GM18511 (cell line): ENCODE data around the gene MYH6.
"Not testable (repeated sequence)": the region's sequence is repeated elsewhere in the genome, so short reads cannot be mapped to it uniquely, and the experiment has no call there.

Experiments used
- ATAC-seq: cut with Tn5 transposase; IDR thresholded peaks from one replicate; pipeline ENCODE4 v1.9.1; 2021; ENCODE audit warnings: mild to moderate bottlenecking, moderate library complexity; ENCODE audit not compliant: unreplicated experiment

Gene MYH6

DNA sequence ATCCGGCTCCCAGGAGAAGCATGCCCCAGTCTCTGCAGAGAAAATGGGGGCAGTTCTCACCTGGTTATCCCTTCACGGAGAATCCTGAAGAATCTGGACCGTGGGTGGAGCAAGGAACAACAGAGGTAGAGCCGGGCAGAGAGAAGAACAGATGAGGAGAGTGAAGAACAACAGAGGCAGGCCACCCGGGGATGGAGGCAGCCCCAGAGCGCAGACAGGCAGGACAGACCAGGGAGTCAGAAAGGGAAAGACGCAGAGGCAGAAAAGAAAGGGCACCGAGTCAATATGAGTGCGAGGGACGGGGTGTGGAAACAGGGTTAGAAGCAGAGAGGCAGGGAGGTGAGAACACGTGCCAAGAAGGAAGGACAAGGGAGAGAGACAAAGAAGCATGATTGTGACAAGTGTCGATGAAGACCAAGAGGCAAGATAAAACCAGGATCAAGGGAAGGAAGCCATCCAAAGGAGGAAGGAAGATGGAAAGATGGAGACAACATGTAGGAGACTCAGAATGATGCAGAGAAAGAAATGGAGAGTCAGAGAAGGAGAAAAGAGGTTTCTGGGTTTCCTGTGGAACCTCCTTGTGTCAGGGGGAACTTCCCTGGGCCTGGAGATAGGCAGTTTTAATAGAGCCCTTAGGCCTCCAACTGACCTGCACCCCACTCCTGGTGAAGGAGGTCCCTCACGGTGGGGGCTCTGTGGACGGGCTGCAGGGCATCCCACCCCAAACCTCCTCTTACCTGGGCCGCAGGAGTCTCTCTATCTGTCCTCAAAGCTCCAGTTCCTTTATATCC lies at the start of gene MYH6:
TSS of gene MYH6 (minus strand) at position 758 of the 791 bp plus-strand sequence. CDS start 1,050 bp downstream, outside the sequence.
- ATAC-seq = no peak

DNA sequence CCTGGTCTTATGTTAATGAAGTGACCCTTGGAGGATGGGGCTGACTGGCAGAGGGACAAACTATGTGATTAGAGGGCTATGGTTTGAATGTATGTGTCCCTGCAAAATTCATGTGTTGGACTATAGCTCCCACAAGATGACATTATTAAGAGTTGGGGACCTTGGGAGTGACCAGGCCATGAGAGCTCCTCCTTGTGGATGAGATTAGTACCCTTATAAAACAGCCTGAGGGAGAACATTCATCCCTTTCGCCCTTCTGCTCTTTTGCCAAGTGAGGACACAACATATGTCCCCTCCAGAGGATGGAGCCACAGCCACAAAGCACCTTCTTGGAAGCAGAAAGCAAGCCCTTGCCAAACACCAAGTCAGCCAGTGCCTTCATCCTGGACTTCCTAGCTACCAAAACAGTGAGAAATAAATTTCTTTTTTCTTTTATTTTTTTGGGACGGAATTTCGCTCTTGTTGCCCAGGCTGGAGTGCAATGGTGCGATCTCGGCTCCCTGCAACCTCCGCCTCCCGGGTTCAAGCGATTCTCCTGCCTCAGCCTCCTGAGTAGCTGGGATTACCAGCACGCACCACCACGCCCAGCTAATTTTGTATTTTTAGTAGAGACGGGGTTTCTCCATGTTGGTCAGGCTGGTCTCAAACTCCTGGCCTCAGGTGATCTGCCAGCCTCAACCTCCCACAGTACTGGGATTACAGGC lies 49.0 kb upstream of the MYH6 start:
- not testable (repeated sequence) for ATAC-seq

DNA sequence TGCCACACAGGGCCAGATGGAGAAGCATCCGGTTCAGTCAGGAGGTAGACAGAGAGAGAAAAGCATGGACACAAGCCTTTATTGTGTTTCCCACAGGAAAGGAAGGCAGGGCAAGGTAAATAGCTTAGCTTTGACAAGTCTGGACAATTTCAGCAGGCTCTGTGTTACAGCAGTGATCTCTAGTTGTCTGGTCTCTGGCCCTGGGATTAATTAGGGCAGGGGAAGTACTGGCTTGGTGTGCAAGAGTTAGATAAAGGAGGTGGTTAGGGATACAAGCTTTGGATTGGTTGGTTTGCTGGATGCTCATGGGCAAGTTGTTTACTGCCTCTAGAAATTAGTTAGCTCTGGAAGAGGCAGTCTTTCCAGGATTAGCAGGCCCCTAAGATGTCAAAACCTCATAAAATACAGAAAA lies 46.4 kb upstream of the MYH6 start:
- no peak for ATAC-seq

DNA sequence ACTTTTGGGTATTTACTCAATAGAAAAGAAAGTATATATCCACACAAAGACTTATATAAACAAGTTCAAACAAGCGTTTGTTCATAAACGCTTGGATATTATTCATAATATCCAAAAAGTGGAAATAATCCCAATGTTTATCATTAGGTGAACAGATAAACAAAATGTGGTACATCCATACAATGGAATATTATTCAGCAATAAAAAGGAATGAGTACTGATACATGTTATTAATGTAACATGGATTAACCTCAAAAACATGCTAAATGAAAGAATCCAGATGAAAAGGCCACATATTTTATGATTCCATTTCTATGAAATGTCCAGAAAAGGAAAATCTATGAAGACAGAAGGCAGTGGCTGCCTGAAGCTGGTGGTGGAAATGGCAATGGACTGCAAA lies 44.2 kb upstream of the MYH6 start:
- no peak for ATAC-seq

DNA sequence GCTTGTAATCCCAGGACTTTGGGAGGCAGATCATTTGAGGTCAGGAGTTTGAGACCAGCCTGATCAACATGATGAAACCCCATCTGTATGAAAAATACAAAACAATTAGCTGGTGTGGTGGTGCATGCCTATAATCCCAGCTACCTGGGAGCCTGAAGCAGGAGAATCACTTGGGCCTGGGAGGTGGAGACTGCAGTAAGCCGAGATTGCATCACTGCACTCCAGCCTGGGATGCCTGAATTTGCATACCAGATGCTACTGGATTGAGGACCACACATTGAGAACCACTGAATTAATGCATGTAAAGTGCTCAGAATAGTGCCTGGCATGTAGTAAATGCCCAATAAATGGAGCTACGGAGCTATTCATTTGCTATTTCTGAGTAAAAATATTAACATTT lies 42.3 kb upstream of the MYH6 start:
- ATAC-seq = no peak

DNA sequence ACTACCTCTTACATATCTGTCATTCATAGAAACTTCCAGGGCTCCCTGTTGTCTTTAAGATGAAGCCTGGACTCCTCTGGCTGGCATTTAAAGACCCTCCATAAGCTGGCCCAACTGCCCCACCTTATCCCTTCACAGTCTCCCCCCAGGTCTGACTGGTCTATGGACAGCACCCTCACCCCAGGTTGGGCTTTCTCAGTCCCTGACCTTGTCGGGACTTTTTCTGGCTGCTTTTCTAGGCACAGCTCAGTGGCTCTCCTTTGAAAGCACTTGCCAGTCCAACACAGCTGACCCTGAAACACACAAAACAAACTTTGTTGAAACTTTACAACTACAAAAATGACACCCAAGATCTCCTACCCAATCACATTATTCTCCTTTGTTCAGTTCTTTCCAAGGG lies 41.2 kb upstream of the MYH6 start:
- ATAC-seq = no peak

DNA sequence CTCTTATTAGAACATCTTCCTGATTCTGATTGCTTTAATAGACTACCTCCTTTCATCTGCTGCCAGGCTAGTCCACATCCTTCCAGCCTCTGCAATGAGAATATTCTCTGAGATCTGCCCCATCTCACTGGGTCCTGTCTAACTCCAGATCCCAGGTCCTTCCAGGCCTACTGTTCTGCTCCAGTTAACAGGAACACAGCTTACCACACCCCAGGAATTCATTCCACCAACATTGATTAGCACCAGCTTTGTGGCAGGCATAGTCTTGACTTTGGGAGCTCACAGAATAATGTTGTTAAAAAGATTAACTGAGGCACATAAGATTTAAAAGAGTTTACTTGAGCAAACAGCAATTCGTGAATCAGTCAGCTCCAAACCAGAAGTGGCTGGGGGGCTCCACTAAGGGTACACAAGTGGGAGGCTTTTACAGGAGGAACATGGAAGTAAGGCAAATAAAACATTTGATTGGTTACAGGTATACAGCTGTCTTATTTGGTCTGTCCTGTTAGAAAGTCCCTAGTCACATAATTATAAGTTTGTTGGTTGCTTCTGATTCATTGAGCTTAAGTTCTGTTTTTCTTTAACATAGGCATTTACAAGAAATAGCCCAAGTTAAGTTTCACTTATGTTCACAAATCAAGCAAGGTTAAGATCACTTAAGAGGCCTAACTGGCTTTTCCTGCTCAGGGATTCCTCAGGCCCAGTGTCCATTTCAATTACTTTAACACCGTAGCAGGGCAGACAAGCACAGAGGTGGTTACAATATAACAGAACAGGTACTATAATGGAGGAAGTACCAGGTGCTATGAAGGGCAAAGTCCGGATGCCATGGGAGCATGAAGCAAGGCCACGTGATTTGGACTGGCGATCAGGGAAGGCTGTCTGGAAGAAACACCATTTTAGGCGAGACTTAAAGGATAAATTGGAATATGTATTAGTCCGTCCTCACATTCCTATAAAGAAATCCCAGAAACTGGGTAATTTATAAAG lies 39.6 kb upstream of the MYH6 start:
- no peak for ATAC-seq

DNA sequence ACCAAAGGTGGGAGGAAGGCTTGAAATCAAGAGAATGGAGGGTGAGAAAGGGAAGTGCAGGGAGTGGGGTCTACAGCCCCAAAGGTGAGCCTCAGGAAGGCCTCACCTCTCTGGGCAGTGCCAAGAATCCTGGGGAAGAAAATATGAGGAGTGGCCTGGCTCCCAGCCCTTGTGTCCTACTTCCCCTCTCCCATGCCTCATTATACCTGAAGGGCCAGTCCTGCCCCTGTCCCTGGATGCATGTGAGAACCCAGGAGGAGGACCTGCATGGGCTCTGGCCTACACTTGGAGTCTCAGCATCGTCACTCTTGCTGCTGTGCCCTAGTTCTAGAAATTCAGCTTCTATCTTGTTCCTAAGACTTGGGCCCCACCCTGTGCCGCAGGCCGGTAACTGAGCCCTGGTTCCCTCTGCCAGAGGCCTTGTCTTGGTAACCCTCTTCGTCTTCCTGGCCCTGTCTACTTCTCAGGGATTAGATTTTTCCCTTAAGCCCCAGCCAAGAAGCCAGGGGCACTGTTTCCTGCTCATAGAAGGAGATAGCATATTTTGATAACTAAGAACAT lies 38.3 kb upstream of the MYH6 start:
- no peak for ATAC-seq

DNA sequence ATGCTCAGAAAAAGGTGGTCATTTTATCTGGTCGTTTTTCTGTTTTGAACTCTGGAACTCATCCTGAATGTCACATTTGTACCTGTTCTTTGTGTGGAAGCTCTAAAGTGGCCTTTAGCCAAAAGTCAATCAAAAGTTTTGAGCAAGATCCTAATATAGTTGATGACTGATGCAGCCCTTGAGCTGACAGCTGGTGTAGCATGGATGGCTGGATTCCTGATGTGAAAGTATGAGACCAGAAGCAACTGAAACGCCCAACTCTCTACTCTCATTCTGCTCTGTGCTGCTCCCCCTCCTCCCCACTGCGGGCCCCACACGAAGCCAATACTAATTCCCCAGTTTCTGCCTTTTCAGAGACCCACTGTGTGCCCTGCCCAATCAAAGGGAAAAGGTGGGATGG lies 37.7 kb upstream of the MYH6 start:
- ATAC-seq = no peak

DNA sequence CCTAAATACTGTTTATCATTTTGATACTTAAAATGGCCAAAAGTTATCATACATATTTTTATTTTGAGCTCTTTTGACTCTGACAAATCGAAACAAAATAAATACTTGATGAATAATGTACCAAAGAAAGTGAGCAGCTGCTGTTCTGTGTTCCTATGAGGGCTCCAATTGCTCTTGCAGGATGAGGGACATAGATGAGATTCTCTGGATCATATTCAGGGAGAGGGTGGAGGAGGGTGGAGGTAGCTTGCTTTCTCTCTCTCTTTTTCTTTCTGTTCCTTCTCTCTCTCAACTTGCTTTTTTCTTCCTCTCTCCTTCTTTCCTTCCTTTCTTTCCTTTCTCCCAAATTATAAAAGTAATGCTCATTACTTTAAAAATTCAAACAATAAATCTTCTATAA lies 36.2 kb upstream of the MYH6 start:
- ATAC-seq = no peak

DNA sequence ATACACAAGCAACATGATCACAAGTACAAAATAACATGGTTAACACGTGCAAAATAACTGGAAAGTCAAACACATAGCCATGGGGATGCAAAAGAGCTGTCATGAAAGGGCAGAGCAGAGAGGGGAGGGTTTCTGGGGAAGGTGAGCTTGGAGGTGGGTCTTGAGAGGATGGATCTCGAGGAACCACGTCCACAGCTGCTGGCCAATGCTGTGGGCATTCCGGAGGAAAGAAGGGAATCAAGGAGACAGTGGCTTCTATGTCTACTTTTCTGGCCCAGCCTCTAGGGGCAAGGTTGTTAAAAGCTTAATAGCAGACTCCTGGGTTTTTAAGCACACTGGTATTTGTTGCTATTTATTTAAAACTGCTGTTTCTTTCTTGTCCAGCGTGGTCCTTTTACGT lies 35.8 kb upstream of the MYH6 start:
- ATAC-seq = no peak

DNA sequence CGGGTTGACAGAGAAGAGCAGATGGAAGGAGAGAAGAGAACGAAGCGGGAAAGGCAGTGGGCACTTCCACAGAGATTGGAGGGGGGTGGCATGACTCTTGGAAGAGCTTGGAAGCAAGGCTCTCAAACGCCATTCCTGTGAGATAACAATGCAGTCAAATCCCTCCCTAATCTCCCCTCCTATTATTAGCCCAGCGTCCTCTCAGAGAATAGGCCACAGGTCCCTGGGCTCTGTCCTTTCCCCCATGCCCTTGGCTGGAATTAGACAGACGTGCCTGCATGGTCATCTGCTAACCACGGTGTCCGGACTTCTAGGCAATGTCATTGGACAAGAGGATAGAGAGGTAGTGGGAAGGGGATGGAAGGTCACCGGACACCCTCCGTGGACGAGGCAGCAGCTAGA lies 35.3 kb upstream of the MYH6 start:
- no peak for ATAC-seq

DNA sequence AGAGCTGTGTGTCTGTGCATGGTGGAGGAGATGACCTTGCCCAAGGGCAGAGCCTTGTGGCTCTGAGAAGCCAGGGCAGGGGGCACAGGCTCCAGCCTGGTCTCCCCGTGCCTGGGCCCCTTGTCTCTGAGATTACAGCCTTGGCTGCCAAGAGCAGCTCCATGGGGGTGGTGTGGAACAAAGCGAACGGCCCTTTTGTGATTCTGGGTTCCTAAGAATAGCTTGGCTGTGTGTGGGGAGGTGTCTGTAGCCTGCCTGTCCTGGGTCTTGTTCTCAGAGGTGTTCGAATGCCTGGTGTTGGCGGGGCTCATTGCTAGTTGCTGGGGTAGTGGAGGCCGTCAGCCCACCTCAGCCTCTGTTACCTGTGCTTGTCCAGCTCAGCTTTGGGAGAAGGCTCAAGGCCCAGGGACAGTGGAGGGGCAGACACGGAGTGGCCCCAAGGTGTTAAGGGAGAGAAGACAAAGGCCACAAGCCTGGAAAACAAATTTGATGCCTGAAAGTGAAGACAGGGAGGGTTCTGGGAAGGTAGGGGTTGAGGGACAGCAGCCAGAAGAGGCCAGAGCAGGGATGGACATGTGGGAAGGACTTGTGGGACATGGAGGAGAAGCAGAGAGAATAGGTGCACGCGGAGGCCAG lies 34.8 kb upstream of the MYH6 start:
- no peak for ATAC-seq

DNA sequence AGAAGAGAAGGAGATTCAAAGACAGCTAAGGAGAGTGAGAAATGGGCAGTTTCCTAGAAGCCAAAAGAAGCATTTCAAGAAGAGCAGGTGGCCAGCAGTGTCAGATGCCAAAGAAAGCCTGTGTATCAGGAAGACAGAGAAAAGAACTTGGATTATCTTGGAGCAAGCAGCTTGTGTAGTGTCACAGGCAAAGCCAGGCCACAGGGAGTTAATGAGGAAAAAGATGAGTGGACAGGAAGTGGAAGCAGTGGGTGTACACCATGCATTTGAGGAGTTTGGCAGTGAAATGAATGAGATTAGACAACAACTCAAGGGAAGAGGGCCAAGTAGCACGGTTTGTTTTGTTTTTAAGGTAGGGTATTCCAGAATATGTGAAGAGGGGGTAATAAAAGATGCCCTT lies 33.0 kb upstream of the MYH6 start:
- ATAC-seq = no peak

DNA sequence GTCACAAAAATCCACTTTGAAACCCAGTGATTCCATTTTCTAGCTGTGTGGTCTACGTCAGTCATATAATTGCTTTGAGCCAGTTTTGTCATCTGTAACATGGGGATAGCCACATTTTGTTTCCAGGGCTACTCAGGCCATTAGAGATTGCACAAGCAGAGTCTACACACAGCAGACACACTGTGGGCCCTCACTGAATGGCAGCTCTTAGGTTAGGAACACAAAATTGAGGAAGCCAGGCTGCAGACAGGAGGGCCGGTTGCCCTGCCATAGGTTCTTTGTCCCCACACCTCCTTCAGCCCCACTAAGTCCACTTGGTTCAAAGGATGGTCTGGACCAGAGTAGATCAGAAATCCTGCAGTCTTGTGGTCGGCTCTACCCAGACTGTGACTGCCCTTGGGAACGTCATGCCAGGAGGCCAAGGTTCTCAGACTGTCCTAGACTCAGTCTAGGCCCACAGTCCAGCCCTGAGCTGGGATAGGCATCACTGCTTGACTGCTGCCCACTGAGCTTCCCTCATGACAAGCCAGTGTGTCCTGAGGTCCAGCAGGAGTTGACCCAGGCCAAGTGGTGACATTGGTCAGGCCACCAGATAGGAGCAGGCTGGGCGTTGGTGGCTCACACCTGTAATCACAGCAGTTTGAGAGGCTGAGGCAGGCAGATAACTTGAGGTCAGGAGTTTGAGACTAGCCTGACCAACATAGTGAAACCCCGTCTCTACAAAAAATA lies 31.2 kb upstream of the MYH6 start:
- ATAC-seq = no peak

DNA sequence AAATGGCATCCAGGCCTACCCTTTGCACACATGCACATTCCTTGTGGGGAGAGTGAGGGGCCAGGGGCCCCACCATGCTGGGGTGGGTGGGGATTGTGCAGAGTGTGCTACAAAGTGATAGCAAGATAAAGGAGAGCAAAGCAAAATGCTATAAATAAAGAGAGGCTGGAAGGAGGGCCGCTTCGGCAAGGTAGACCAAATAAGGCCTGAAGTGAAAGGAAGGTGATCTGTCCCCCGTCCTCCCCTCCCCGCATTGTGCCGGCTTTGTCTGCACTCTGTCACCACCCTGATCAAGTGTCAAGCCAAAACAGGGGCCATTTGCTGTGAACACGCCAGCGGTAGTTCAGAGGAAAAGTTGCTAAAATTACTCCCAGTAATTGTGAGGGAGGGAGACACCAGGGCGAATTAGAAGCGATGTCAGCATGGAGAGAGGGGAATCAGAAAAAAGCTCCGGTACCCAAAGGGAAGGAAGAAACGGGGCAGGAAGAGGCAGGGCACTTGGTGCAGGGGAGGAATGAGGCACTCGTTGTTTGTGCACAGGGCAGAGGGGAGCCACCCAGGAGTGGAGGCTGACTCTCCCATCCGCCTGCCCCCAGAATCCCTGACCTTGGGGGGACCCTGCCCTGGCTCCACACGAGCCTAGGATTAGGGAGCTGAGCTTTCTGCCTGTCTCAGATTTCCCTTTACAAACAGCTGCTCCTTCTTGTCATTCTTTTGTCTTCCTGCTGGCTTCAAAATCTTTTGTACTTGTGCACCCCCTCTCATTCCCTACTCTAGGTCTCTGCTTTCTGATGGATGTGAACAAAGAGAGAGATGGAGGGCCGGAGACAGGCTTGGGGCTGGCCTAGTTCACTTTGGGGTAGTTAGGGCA lies 30.3 kb upstream of the MYH6 start:
- no peak for ATAC-seq

DNA sequence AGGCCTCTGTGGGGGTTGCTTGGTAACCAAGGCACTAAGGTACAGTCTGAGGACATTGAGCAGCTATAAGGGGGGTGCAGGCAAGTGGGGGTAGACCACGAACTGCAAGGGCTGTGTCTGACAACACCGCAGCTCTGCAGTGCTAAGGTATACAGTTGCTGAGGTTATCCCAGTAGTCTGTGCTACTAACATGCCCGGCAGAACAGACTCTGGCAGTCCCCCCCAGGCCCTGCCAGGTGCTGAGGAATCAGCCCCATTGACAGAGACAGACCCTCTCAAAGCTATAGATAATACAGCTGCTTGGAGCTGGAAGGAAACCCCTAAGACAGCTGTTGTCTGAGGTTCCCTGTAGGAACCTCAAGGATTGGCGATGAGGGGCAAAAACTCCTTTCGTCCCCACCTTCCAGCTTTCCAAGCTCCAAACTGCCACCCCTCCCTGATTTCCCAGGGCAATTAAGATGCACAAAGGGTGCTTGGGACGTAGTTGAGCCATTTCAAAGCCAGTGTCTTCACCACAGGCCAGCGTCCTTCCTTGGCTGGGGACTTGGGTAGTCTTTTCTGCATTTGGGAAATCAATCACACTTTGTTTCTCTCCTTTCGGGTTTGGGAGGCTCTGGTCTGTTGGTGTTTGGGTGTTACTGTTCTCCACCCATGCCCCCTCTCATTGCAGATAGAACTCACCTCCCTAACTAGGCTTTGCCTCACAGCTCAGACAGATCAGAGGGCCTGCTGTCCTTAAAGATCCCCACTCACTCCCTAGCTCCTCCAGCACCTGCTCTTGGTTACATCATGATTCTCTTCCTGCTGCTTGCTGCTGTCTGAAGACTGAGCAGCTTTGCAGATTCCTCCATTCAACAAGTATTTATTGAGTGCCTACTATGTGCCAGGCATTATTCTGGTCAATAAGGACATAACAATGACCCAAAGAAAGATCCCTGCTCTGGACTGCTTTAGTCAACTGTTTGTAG lies 29.3 kb upstream of the MYH6 start:
- ATAC-seq = no peak
